HG02943 (cell line): Measurements from ENCODE around the gene ZNF207.
A peak's percentile ranks its signal among the peaks of the same experiment; 100 is the strongest.
"Not testable (repeated sequence)": the region's sequence is repeated elsewhere in the genome, so short reads cannot be mapped to it uniquely, and the experiment has no call there.

Experiments used
- ATAC-seq: cut with Tn5 transposase; IDR thresholded peaks from one replicate; pipeline ENCODE4 v1.9.1; 2021; ENCODE audit warnings: mild to moderate bottlenecking, low read depth, moderate library complexity; ENCODE audit not compliant: unreplicated experiment

ZNF207 gene

GRCh38 chr17:32333187-32333586, 16.8 kb upstream of the ZNF207 start:
- ATAC-seq, result no peak

- ATAC-seq, result no peak
These were observed 14.9 kb upstream of the ZNF207 start for GRCh38 chr17:32335046-32335445.

DNA sequence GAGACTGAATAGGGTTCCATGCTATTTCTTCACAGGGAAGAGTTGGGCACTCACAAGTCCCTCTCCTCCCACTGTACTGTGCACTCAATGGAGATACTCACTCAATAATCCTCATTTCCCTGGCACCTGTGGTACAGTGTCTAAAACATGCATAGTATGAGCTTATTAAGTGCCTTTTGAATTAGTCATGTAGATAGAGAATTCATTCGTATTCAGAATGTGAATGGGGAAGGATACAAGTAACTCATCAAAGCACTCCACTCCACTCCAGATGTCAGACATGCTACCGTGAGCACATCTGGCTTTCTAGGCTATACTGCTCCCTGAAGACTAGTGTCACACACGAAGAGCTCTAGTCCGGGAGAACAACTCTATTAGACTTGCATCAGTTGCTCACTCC, 14.3 kb upstream of the ZNF207 start:
- no peak for ATAC-seq

GRCh38 chr17:32341141-32341856, 8.7 kb upstream of the ZNF207 start:
- ATAC-seq, result no peak

DNA sequence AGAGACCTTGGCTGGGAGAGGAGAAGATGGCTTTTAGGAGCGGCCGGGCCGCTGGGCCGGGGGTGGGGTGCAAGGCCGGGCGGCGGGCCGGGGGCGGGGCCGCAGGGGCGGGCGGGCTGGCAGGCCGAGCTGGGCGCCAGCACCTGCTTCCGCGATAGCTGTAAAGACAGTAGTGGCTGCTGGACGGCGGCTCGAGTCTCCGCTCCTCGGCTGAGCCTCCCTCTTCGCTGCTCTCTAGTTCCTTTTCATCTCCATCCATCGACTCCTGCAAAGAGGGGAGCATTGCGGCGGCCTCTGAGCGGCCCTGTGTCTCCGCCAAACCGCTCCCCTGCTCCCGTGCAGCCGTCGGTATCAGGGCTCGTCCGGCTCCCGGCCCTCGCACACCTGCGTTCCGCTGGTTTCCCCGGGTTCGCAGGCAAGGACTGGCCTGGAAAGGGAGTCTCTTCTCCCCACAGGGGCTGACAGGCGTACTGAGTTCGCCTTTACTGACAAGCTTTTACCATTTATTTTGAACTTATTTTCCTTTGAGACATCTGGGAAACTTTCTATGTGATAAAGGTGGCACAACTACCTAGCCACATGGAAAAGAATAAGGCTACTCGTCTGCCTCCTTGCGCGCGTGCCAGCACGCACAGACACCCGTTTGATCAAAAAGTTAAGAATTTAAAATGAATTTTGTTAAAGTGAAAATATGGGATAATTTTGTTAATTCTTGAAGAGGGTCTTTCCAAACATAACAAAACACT, 7.9 kb upstream of the ZNF207 start, which contains the start of gene C17orf75:
TSS of gene C17orf75 (minus strand) at position 317 of the 746 bp plus-strand sequence. CDS start at position 283, 34 bp downstream.
- ATAC-seq, result no peak

DNA sequence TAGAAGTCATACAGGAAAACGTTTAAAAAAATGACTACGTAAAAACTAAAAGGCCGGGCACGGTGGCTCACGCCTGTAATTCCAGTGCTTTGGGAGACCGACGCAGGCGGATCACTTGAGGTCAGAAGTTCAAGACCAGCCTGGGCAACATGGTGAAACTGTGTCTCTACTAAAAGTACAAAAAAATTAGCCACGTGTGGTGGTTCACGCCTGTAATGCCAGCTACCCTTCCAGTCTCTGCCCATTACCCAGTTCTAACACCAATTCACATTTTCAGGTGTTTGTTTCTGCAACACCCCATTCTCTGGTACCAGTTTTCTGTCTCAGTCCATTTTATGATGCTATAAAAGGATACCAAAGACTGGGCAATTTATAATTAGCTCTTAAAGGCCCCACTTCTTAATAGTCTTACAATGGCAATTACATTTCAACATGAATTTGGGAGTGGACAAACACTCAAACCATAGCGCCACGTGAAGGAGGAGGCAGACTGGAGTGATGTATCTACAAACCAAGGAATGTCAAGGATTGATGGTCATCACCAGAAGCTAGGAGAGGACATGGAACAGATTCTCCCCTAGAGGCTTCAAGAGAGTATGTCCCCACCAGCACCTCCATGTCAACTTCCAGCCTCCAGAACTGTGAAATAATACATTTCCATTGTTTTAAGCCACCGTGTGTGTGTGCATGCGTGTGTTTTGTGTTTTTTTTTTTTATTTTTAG, 7.2 kb upstream of the ZNF207 start:
- ATAC-seq, result no peak

GRCh38 chr17:32345951-32346600, 3.9 kb upstream of the ZNF207 start:
- no peak for ATAC-seq

DNA sequence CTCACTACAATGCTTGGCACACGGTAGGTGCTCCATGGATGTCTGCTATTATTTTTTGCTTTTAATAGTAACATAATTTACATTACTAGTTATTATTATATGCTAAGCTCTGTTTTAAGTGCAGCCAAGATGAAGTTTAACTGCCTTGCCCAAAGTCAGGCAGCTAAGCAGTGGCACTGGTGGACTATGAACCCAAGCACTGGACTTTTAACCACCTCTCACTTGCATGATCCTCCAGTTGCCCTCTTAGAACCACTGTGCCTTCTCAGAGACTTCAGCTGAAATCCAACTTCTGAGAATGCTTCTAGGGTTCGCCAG, 1.5 kb upstream of the ZNF207 start:
- no peak for ATAC-seq

DNA sequence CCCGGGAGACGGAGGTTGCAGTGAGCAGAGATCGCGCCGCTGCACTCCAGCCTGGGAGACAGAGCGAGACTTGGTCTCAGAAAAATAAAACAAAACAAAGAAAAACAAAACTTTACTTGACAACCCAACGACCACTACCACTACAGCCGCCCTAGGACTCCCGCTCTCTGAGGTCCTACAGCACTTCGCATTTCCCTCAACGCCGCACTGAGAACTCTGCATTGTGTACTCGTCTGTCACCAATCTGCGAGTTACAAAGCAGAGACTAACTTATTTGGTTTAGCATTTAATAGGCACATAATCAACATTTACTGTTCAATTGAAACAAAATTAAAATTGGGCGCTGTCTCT, 479 bp upstream of the ZNF207 start:
- no peak for ATAC-seq

- ATAC-seq, result peak; percentile 20
These were observed 885 bp downstream of the ZNF207 start for GRCh38 chr17:32350666-32351418.

DNA sequence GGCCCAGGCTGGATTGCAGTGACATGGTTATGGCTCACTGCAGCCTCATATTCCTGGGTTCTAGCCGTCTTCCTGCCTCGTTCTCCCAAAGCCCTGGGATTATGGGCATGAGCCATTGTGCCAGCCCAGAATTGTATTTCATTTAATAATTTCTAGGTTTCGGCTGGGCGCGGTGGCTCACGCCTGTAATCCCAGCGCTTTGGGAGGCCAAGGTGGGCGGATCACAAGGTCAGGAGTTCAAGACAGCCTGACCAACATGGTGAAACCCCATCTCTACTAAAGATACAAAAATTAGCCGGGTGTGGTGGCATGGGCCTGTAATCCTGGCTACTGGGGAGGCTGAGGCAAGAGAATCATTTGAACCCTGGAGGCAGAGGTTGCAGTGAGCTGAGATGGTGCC, 2.8 kb downstream of the ZNF207 start:
- ATAC-seq, result not testable (repeated sequence)

DNA sequence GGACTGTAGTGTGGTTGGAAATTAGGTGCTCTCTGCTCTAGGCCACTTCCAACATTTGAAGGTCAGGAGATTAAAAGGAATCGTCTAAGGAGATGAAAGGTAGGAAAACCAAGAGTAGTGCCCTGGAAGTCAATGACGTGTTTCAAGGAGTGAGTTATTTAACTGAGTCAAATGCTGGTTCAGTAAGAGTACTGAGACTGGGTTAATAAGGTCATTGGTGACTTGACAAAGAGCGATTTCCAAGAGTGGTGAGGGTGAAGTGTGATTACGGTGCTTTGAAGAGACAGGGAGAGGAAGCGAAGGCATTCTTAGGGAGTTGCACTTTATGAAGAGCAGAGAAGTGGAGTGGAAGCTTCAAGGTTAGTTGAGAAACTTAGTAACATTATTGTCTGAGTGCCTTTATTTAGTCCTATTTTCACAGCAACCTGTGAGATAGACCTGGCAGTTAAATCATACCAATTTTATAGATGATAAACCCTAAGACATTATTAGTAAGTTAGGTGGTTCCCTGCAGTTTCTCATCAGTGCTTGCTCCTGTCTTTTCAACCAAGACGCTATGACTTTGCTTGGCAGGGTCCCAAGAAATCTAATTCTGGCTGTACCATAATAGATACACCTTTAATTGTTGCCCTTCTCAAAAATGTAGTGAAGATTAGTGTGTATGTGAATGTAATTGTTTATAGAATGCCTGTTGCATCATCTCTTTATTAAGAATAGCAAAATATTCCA, 5.9 kb downstream of the ZNF207 start:
- ATAC-seq, result no peak

- ATAC-seq, result no peak
These were observed 6.4 kb downstream of the ZNF207 start for GRCh38 chr17:32356378-32356743.

DNA sequence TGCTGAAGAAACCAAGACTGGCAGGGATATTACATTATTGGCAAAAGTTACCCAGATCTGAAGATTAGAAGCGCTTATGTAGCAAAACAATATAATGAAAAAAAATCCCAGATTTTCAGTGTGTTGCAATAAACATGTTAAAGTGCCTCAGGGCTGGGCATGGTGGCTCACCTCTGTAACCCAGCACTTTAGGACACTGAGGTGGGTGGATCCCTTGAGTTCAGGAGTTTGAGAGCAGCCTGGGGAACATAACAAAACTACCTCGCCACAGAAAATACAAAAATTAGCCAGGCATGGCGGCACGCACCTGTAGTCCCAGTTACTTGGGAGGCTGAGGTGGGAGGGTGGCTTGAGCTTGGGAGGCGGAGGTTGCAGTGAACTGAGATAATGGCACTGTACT, 6.8 kb downstream of the ZNF207 start:
- ATAC-seq, result no peak

DNA sequence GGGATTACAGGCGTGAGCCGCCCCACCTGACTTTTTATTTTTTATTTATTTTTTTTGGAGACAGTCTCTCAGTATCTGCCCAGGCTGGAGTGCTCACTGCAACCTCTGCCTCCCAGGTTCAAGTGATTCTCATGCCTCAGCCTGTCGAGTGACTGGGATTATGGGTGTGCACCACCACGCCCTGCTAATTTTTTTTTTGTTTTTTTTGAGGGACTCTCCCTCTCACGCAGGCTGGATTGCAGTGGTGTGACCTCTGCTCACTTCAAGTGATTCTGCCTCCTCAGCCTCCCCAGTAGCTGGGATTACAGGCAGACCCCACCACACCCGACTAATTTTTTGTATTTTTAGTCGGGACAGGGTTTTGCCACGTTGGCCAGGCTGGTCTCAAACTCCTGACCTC, 7.7 kb downstream of the ZNF207 start:
- ATAC-seq, result no peak

GRCh38 chr17:32361270-32361669, 11.3 kb downstream of the ZNF207 start:
- no peak for ATAC-seq

DNA sequence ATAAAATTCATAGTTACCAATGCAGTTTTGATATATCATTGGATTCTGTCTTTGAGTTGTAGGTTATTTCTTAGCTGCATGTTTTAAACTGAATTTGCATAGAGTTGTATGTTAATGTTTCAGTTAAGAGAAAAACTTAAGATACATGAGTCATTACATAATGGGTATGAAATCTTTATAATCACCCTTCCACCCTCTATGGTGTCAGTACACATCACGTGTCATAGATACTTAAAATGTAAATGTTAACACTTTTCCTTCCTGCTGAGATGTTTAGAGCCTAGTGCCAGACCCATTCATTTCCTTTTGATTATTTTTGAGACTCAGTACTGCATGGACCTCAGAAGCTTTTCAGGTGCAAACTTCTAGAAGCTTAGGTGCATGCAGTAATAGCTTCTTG, 20.5 kb downstream of the ZNF207 start:
- ATAC-seq, result no peak

DNA sequence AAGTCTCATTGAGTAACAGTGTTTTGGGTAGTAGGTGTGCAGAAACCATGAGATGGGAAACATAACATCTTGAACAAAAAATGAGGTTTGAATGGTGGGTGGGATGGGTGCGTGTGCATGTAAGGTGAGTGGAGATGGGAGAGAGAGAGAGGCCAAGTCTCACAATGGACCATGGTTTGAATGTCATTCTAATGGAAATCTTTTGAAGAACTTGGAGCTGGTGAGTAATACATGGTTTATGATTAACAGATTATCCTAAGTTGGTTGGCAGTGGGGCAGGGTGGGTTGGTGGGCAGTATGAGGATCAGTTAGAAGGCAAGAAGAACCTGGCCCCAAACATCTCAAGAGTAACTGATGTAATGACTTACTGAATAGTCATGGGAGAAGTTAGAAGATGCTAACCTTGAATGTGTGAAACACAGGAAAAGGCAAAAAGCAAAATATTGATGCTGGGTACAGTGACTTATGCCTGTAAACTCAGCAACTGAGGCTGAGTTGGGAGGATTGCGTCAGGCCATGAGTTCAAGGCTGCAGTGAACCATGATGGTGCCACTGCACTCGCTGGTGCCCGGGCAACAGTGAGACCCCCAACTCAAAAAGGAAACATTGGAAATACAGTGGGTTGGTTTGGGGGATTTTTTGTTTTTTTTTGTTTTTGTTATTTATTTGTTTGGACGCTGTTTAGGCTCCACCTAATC, 32.7 kb downstream of the ZNF207 start:
- no peak for ATAC-seq

- ATAC-seq, result no peak
These were observed 34.0 kb downstream of the ZNF207 start for GRCh38 chr17:32383926-32384434.
